ENCODE data around the gene FBXW8. TPM values are rescaled to one million over a fixed set of nuclear protein-coding genes. Genes with fewer than 3 reads are reported as not detected.

Gene FBXW8
- total and polyA plus RNA-seq, 7 experiments from 2014 or later = 4.8 to 13.2 (median 11.7) TPM

GRCh38 chr12:116950628-116951325 is 40.0 kb downstream of the FBXW8 start:
- peaks cover 15 to 46% (median 31%) of the 10 kb centered on the region in 5 donors for H3K36me3 Mint-ChIP-seq

GRCh38 chr12:116954710-116955381 is 44.1 kb downstream of the FBXW8 start:
- Mint-ChIP-seq H3K4me3 (no peak overlapping the region), H3K4me1 (peaks cover 4 to 17% (median 7%) of the 10 kb centered on the region in 7 donors), H3K9me3 (no peaks in the 10 kb centered on the region), H3K27ac (no peak overlapping the region), H3K27me3 (no peaks in the 10 kb centered on the region), H3K36me3 (peaks cover under 1 to 23% (median 8%) of the 10 kb centered on the region in 5 donors)
- intact Hi-C loops (cut with micrococcal nuclease) = loop anchor here (1.0 kb wide), 2 partner anchors 196 to 252 kb away; no protein-coding TSS in a partner anchor
- Histone ChIP-seq H3K9me3 (ENCODE audit: control insufficient read depth in 2 of 3, low read length in 3 of 3) (no peaks in the 10 kb centered on the region), H3K27ac (ENCODE audit: low read depth, low read length) (no peak overlapping the region), H3K4me3 (ENCODE audit: low read length) (no peak overlapping the region), H3K4me1 (ENCODE audit: control insufficient read depth in 2 of 2, insufficient read depth in 2 of 2, low read length in 2 of 2) (peaks cover 0 to 2% of the 10 kb centered on the region in 2 donors), H3K27me3 (ENCODE audit: control insufficient read depth in 2 of 2, insufficient read depth in 2 of 2, low read length in 2 of 2) (no peaks in the 10 kb centered on the region), H3K36me3 (ENCODE audit: control insufficient read depth in 2 of 3, insufficient read depth in 3 of 3, low read length in 3 of 3) (peaks cover 0 to 18% (median 0%) of the 10 kb centered on the region in 3 experiments)
- no peak for DNase-seq
- ChIA-PET CTCF (interaction anchor here (0.7 to 1.3 kb wide), 6 partner anchors 46 to 1392 kb away, joined by 3 to 10 read pairs (median 4); no protein-coding TSS in a partner anchor), POLR2A (no interaction called here)
- ATAC-seq = no peak

More at GRCh38 chr12:116950628-116951325, 40.0 kb downstream of the FBXW8 start:
- DNase-seq = no peak
- Mint-ChIP-seq H3K27ac (no peak overlapping the region), H3K4me3 (no peak overlapping the region), H3K4me1 (peaks cover 2 to 8% (median 5%) of the 10 kb centered on the region in 7 donors), H3K27me3 (no peaks in the 10 kb centered on the region), H3K9me3 (no peaks in the 10 kb centered on the region)
- intact Hi-C loops (cut with micrococcal nuclease) = no loop called here
- Histone ChIP-seq H3K4me1 (ENCODE audit: control insufficient read depth in 2 of 2, insufficient read depth in 2 of 2, low read length in 2 of 2) (no peaks in the 10 kb centered on the region), H3K9me3 (ENCODE audit: control insufficient read depth in 2 of 3, low read length in 3 of 3) (no peaks in the 10 kb centered on the region), H3K27me3 (ENCODE audit: control insufficient read depth in 2 of 2, insufficient read depth in 2 of 2, low read length in 2 of 2) (no peaks in the 10 kb centered on the region), H3K36me3 (ENCODE audit: control insufficient read depth in 2 of 3, insufficient read depth in 3 of 3, low read length in 3 of 3) (peaks cover 0 to 44% (median 0%) of the 10 kb centered on the region in 3 experiments), H3K4me3 (ENCODE audit: low read length) (no peak overlapping the region), H3K27ac (ENCODE audit: low read depth, low read length) (no peak overlapping the region)
- POLR2A ChIA-PET = no interaction called here
- CTCF ChIA-PET = no interaction called here
- ATAC-seq = no peak

DNA sequence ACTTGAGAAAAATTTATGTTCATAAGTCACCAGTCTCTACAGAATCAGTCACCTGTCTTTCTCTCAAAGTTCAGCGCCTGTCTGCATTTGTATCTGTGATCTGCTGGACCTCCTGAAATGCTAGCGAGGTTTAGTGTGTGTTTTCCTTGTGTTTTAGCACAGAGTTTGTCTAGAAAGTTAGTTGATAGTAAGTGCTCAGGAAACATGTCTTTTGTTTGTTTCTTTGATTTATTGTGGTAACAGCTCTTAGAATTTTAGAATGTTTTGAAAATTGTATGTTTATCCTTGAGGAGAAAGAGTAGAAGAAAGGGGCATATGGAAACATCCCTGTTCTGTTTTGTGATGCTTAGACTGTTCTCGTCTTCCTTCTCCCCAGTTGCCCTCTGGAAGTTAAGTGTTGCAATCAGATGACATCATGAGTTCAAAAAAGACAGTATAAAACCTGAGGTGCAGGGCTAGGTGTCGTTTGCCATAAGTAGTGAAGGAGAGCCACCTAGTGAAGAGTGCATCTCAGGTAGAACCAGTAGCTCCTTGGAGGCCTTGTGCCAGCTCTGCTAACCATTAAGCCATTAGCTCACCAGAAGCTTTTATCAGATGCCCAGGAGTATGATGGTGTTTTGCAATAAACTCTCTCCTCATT is 44.8 kb downstream of the FBXW8 start:
- no peaks in the 10 kb centered on the region for H3K27me3 ChIP-seq (ENCODE audit: control insufficient read depth in 2 of 2, insufficient read depth in 2 of 2, low read length in 2 of 2)
- peaks cover 0 to 18% (median 7%) of the 10 kb centered on the region in 5 donors for H3K36me3 Mint-ChIP-seq
- H3K27ac Mint-ChIP-seq = peak overlapping the region in 1 of 9 donors; percentile 51
- DNase-seq (peak in 7 of 9 donors; percentile 21 to 49 (median 34)), ATAC-seq (peak; percentile 60)
- H3K27me3 Mint-ChIP-seq = no peaks in the 10 kb centered on the region
- intact Hi-C loops (cut with micrococcal nuclease) = loop anchor here (1.0 kb wide), 2 partner anchors 196 to 252 kb away; no protein-coding TSS in a partner anchor
- H3K4me3 ChIP-seq (ENCODE audit: low read length) = no peak overlapping the region
- ChIA-PET CTCF (interaction anchor here (0.7 to 1.5 kb wide), 7 partner anchors 47 to 1391 kb away, joined by 3 to 11 read pairs (median 4); no protein-coding TSS in a partner anchor), POLR2A (no interaction called here)
- H3K4me3 Mint-ChIP-seq = no peak overlapping the region
- H3K9me3 ChIP-seq (ENCODE audit: control insufficient read depth in 2 of 3, low read length in 3 of 3) = no peaks in the 10 kb centered on the region
- peaks cover 0 to 4% of the 10 kb centered on the region in 2 donors for H3K4me1 ChIP-seq (ENCODE audit: control insufficient read depth in 2 of 2, insufficient read depth in 2 of 2, low read length in 2 of 2)
- no peak overlapping the region for H3K27ac ChIP-seq (ENCODE audit: low read depth, low read length)
- peaks cover 0 to 13% (median 0%) of the 10 kb centered on the region in 3 experiments for H3K36me3 ChIP-seq (ENCODE audit: control insufficient read depth in 2 of 3, insufficient read depth in 3 of 3, low read length in 3 of 3)
- H3K9me3 Mint-ChIP-seq = no peaks in the 10 kb centered on the region
- H3K4me1 Mint-ChIP-seq = peaks cover 4 to 24% (median 8%) of the 10 kb centered on the region in 7 donors

GRCh38 chr12:116958402-116959197 is 47.9 kb downstream of the FBXW8 start:
- Mint-ChIP-seq H3K27me3 (no peaks in the 10 kb centered on the region), H3K36me3 (peaks cover 0 to 10% (median 4%) of the 10 kb centered on the region in 5 donors), H3K4me1 (peaks cover 7 to 48% (median 15%) of the 10 kb centered on the region in 7 donors), H3K4me3 (no peak overlapping the region), H3K27ac (peak overlapping the region in 1 of 9 donors; percentile 56), H3K9me3 (no peaks in the 10 kb centered on the region)
- Histone ChIP-seq H3K36me3 (ENCODE audit: control insufficient read depth in 2 of 3, insufficient read depth in 3 of 3, low read length in 3 of 3) (no peaks in the 10 kb centered on the region), H3K27ac (ENCODE audit: low read depth, low read length) (no peak overlapping the region), H3K4me3 (ENCODE audit: low read length) (no peak overlapping the region), H3K9me3 (ENCODE audit: control insufficient read depth in 2 of 3, low read length in 3 of 3) (no peaks in the 10 kb centered on the region), H3K27me3 (ENCODE audit: control insufficient read depth in 2 of 2, insufficient read depth in 2 of 2, low read length in 2 of 2) (no peaks in the 10 kb centered on the region), H3K4me1 (ENCODE audit: control insufficient read depth in 2 of 2, insufficient read depth in 2 of 2, low read length in 2 of 2) (peaks cover 0 to 4% of the 10 kb centered on the region in 2 donors)
- intact Hi-C loops (cut with micrococcal nuclease) = no loop called here
- no peak for ATAC-seq
- DNase-seq = no peak
- ChIA-PET CTCF (interaction anchor here (0.7 to 1.2 kb wide), 2 partner anchors 249 to 255 kb away, joined by 3 read pairs; no protein-coding TSS in a partner anchor), POLR2A (no interaction called here)

- Histone ChIP-seq H3K27me3 (ENCODE audit: control insufficient read depth in 2 of 2, insufficient read depth in 2 of 2, low read length in 2 of 2) (no peaks in the 10 kb centered on the region), H3K27ac (ENCODE audit: low read depth, low read length) (no peak overlapping the region), H3K36me3 (ENCODE audit: control insufficient read depth in 2 of 3, insufficient read depth in 3 of 3, low read length in 3 of 3) (peaks cover 0 to 5% (median 0%) of the 10 kb centered on the region in 3 experiments), H3K4me1 (ENCODE audit: control insufficient read depth in 2 of 2, insufficient read depth in 2 of 2, low read length in 2 of 2) (peaks cover 0 to 4% of the 10 kb centered on the region in 2 donors), H3K9me3 (ENCODE audit: control insufficient read depth in 2 of 3, low read length in 3 of 3) (no peaks in the 10 kb centered on the region), H3K4me3 (ENCODE audit: low read length) (no peak overlapping the region)
- Mint-ChIP-seq H3K9me3 (no peaks in the 10 kb centered on the region), H3K4me3 (no peak overlapping the region), H3K27me3 (no peaks in the 10 kb centered on the region), H3K36me3 (peaks cover 0 to 10% (median 4%) of the 10 kb centered on the region in 5 donors), H3K4me1 (peaks cover 7 to 48% (median 15%) of the 10 kb centered on the region in 7 donors), H3K27ac (peak overlapping the region in 1 of 9 donors; percentile 31)
- ATAC-seq = no peak
- CTCF ChIA-PET = interaction anchor here (0.7 to 1.6 kb wide), 2 partner anchors 12 to 256 kb away, joined by 3 read pairs; no protein-coding TSS in a partner anchor
- POLR2A ChIA-PET = no interaction called here
- intact Hi-C loops (cut with micrococcal nuclease) = no loop called here
- DNase-seq = no peak
Observed at GRCh38 chr12:116959198-116959460, 48.4 kb downstream of the FBXW8 start.

Data from naive thymus-derived CD4-positive, alpha-beta T cell (primary cell).